ENCODE results near the gene PRKN.
"Not testable (repeated sequence)": the region's sequence is repeated elsewhere in the genome, so short reads cannot be mapped to it uniquely, and the experiment has no call there.

The PRKN gene

GRCh38 chr6:162680871-162681270, 46.7 kb downstream of the PRKN start:
- H3K4me3 ChIP-seq = no peak overlapping the region
- no peak overlapping the region for H3K27ac ChIP-seq

- Histone ChIP-seq H3K4me3 (no peak overlapping the region), H3K27ac (no peak overlapping the region)
Measured at GRCh38 chr6:162680367-162680766, 47.2 kb downstream of the PRKN start.

GRCh38 chr6:162679681-162680080, 47.9 kb downstream of the PRKN start:
- no peak overlapping the region for H3K27ac ChIP-seq
- no peak overlapping the region for H3K4me3 ChIP-seq

- not testable (repeated sequence) for H3K27ac ChIP-seq, H3K4me3 ChIP-seq
Measured at GRCh38 chr6:162678896-162679295, 48.7 kb downstream of the PRKN start.

- H3K4me3 ChIP-seq = no peak overlapping the region
- no peak overlapping the region for H3K27ac ChIP-seq
Measured at GRCh38 chr6:162675503-162675902, 52.1 kb downstream of the PRKN start.

GRCh38 chr6:162674452-162674851, 53.1 kb downstream of the PRKN start:
- Histone ChIP-seq H3K27ac (no peak overlapping the region), H3K4me3 (no peak overlapping the region)

- H3K27ac ChIP-seq = no peak overlapping the region
- no peak overlapping the region for H3K4me3 ChIP-seq
Measured at GRCh38 chr6:162671580-162672165, 55.9 kb downstream of the PRKN start.

GRCh38 chr6:162670345-162670744, 57.2 kb downstream of the PRKN start:
- Histone ChIP-seq H3K4me3 (no peak overlapping the region), H3K27ac (no peak overlapping the region)

- Histone ChIP-seq H3K4me3 (no peak overlapping the region), H3K27ac (no peak overlapping the region)
Measured at GRCh38 chr6:162666246-162666645, 61.3 kb downstream of the PRKN start.

- Histone ChIP-seq H3K4me3 (no peak overlapping the region), H3K27ac (no peak overlapping the region)
Measured at GRCh38 chr6:162653808-162654207, 73.8 kb downstream of the PRKN start.

GRCh38 chr6:162651505-162651904, 76.1 kb downstream of the PRKN start:
- Histone ChIP-seq H3K27ac (no peak overlapping the region), H3K4me3 (no peak overlapping the region)

- Histone ChIP-seq H3K27ac (no peak overlapping the region), H3K4me3 (no peak overlapping the region)
Measured at GRCh38 chr6:162649271-162649670, 78.3 kb downstream of the PRKN start.

- no peak overlapping the region for H3K4me3 ChIP-seq
Measured at GRCh38 chr6:162644153-162644552, 83.4 kb downstream of the PRKN start.

GRCh38 chr6:162640756-162641155, 86.8 kb downstream of the PRKN start:
- H3K27ac ChIP-seq = no peak overlapping the region

More at GRCh38 chr6:162644153-162644552, 83.4 kb downstream of the PRKN start:
- H3K27ac ChIP-seq = no peak overlapping the region

GRCh38 chr6:162639951-162640350, 87.6 kb downstream of the PRKN start:
- H3K4me3 ChIP-seq = no peak overlapping the region
- no peak overlapping the region for H3K27ac ChIP-seq

More at GRCh38 chr6:162640756-162641155, 86.8 kb downstream of the PRKN start:
- H3K4me3 ChIP-seq = no peak overlapping the region

- no peak overlapping the region for H3K4me3 ChIP-seq
Measured at GRCh38 chr6:162638931-162639574, 88.5 kb downstream of the PRKN start.

GRCh38 chr6:162637317-162637716, 90.2 kb downstream of the PRKN start:
- H3K27ac ChIP-seq = no peak overlapping the region
- H3K4me3 ChIP-seq = no peak overlapping the region

More at GRCh38 chr6:162638931-162639574, 88.5 kb downstream of the PRKN start:
- no peak overlapping the region for H3K27ac ChIP-seq

GRCh38 chr6:162636167-162636566, 91.4 kb downstream of the PRKN start:
- H3K27ac ChIP-seq = no peak overlapping the region
- no peak overlapping the region for H3K4me3 ChIP-seq

GRCh38 chr6:162631546-162631945, 96.0 kb downstream of the PRKN start:
- no peak overlapping the region for H3K4me3 ChIP-seq
- H3K27ac ChIP-seq = no peak overlapping the region

- no peak overlapping the region for H3K27ac ChIP-seq
Measured at GRCh38 chr6:162630069-162630468, 97.5 kb downstream of the PRKN start.

GRCh38 chr6:162627825-162628224, 99.7 kb downstream of the PRKN start:
- Histone ChIP-seq H3K4me3 (no peak overlapping the region), H3K27ac (no peak overlapping the region)

More at GRCh38 chr6:162630069-162630468, 97.5 kb downstream of the PRKN start:
- H3K4me3 ChIP-seq = no peak overlapping the region

GRCh38 chr6:162627362-162627761, 100.2 kb downstream of the PRKN start:
- H3K4me3 ChIP-seq = no peak overlapping the region

More at GRCh38 chr6:162627362-162627761, 100.2 kb downstream of the PRKN start:
- H3K27ac ChIP-seq = no peak overlapping the region
